GM12878 (cell line): ENCODE measurements around the gene MYH6.

ENCODE experiments used
- FOXK2 ChIP-seq: fragments of 450-650 bp; IDR thresholded peaks from 2 replicates; pipeline ENCODE4 v1.6.1; 2017; ENCODE audit warnings: mild to moderate bottlenecking, moderate library complexity
- FOXM1 ChIP-seq: IDR thresholded peaks from 2 replicates; pipeline ENCODE4 v1.6.1; 2012; ENCODE audit warnings: low read depth, mild to moderate bottlenecking, inconsistent platforms, low read length, moderate library complexity
- HDGF ChIP-seq: fragments of 450-650 bp; IDR thresholded peaks from 2 replicates; pipeline ENCODE4 v1.6.1; 2016; ENCODE audit warnings: antibody characterized with exemption
- NFIC ChIP-seq: IDR thresholded peaks from 2 replicates; pipeline ENCODE4 v1.6.1; 2012; ENCODE audit warnings: low read depth, mild to moderate bottlenecking, inconsistent platforms, low read length, moderate library complexity
- NR2C1 ChIP-seq: fragments of 450-650 bp; IDR thresholded peaks from 2 replicates; pipeline ENCODE4 v1.6.1; 2017; ENCODE audit warnings: antibody characterized with exemption, mild to moderate bottlenecking, moderate library complexity
- POLR2A ChIP-seq: IDR thresholded peaks from 2 replicates; pipeline ENCODE4 v1.6.1; 2011; ENCODE audit warnings: low read depth, mild to moderate bottlenecking, low read length
- SREBF2 ChIP-seq: IDR thresholded peaks from 2 replicates; pipeline ENCODE4 v1.6.1; 2012; ENCODE audit warnings: mild to moderate bottlenecking, low read length
- SUPT20H ChIP-seq: IDR thresholded peaks from 2 replicates; pipeline ENCODE4 v1.6.1; 2011; ENCODE audit warnings: low read depth, mild to moderate bottlenecking, low read length, moderate library complexity, borderline replicate concordance; ENCODE audit not compliant: control insufficient read depth
- SUZ12 ChIP-seq: fragments of 200-600 bp; sonication (generic); IDR thresholded peaks from one replicate; pipeline ENCODE4 v1.6.1; 2018; ENCODE audit warnings: antibody characterized with exemption, mild to moderate bottlenecking; ENCODE audit not compliant: unreplicated experiment
- TCF3 ChIP-seq: IDR thresholded peaks from 2 replicates; pipeline ENCODE4 v1.6.1; 2012; ENCODE audit warnings: low read depth, mild to moderate bottlenecking, low read length, borderline replicate concordance; ENCODE audit not compliant: insufficient read depth
- ZNF24 ChIP-seq: fragments of 450-650 bp; IDR thresholded peaks from 2 replicates; pipeline ENCODE4 v1.6.1; 2017; ENCODE audit warnings: antibody characterized with exemption, mild to moderate bottlenecking
- TF ChIP-seq, protein P1 (sequence below), 3 experiments: IDR thresholded peaks in 2 of 3; conservative IDR thresholded peaks in 1 of 3; 2 replicates each; pipeline ENCODE4 v1.5.1; 2011; ENCODE audit warnings: low read depth in 3 of 3, low read length in 3 of 3, mild to moderate bottlenecking in 3 of 3, control low read depth in 2 of 3, moderate library complexity in 2 of 3, inconsistent platforms in 1 of 3, mixed read lengths in 1 of 3; ENCODE audit not compliant: control insufficient read depth in 2 of 3, insufficient read depth in 1 of 3; ENCODE audit errors: extremely low read depth in 1 of 3
- TF ChIP-seq, protein P2 (sequence below): fragments of 450-650 bp; formaldehyde crosslinking; IDR thresholded peaks from 2 replicates; pipeline ENCODE4 v1.4.0; 2020; ENCODE audit warnings: mild to moderate bottlenecking, moderate library complexity

DNA sequence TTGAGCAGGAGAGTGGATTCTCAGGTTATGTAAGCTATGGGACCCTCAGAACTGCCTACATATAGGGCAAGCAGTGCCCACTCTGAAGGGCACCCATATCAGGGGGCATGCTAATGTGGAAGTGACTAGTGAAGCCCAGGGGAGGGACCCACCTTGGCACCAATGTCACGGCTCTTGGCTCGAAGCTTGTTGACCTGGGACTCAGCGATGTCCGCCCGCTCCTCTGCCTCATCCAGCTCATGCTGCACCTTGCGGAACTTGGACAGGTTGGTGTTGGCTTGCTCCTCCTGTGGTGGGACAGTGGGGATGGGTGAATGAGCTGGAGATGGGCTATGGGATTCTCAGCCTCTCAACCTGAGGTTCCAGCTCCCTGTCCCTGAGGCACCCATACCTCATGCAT, 25.8 kb downstream of the MYH6 start:
- TF ChIP-seq NFIC (no peak), SUZ12 (no peak), SUPT20H (no peak), FOXM1 (no peak), POLR2A (no peak), HDGF (no peak), NR2C1 (no peak), SREBF2 (no peak), FOXK2 (no peak), TCF3 (no peak), ZNF24 (no peak)
- TF ChIP-seq, protein P1, sequence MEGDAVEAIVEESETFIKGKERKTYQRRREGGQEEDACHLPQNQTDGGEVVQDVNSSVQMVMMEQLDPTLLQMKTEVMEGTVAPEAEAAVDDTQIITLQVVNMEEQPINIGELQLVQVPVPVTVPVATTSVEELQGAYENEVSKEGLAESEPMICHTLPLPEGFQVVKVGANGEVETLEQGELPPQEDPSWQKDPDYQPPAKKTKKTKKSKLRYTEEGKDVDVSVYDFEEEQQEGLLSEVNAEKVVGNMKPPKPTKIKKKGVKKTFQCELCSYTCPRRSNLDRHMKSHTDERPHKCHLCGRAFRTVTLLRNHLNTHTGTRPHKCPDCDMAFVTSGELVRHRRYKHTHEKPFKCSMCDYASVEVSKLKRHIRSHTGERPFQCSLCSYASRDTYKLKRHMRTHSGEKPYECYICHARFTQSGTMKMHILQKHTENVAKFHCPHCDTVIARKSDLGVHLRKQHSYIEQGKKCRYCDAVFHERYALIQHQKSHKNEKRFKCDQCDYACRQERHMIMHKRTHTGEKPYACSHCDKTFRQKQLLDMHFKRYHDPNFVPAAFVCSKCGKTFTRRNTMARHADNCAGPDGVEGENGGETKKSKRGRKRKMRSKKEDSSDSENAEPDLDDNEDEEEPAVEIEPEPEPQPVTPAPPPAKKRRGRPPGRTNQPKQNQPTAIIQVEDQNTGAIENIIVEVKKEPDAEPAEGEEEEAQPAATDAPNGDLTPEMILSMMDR (IDR thresholded peaks at IDR 0.05 in 2 of 3, conservative IDR thresholded peaks at IDR 0.05 in 1 of 3; ENCODE audit: control insufficient read depth in 2 of 3, extremely low read depth in 1 of 3, insufficient read depth in 1 of 3, low read depth in 3 of 3, low read length in 3 of 3), result no peak
- TF ChIP-seq, protein P2, sequence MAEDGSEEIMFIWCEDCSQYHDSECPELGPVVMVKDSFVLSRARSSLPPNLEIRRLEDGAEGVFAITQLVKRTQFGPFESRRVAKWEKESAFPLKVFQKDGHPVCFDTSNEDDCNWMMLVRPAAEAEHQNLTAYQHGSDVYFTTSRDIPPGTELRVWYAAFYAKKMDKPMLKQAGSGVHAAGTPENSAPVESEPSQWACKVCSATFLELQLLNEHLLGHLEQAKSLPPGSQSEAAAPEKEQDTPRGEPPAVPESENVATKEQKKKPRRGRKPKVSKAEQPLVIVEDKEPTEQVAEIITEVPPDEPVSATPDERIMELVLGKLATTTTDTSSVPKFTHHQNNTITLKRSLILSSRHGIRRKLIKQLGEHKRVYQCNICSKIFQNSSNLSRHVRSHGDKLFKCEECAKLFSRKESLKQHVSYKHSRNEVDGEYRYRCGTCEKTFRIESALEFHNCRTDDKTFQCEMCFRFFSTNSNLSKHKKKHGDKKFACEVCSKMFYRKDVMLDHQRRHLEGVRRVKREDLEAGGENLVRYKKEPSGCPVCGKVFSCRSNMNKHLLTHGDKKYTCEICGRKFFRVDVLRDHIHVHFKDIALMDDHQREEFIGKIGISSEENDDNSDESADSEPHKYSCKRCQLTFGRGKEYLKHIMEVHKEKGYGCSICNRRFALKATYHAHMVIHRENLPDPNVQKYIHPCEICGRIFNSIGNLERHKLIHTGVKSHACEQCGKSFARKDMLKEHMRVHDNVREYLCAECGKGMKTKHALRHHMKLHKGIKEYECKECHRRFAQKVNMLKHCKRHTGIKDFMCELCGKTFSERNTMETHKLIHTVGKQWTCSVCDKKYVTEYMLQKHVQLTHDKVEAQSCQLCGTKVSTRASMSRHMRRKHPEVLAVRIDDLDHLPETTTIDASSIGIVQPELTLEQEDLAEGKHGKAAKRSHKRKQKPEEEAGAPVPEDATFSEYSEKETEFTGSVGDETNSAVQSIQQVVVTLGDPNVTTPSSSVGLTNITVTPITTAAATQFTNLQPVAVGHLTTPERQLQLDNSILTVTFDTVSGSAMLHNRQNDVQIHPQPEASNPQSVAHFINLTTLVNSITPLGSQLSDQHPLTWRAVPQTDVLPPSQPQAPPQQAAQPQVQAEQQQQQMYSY (CRISPR knock-in tag), result no peak
